GM21423 (cell line): Measurements from ENCODE around the gene ZBTB47.

Source experiments
- ATAC-seq: cut with Tn5 transposase; IDR thresholded peaks from one replicate; pipeline ENCODE4 v1.9.1; 2021; ENCODE audit warnings: mild to moderate bottlenecking, moderate library complexity; ENCODE audit not compliant: unreplicated experiment

Gene ZBTB47

DNA sequence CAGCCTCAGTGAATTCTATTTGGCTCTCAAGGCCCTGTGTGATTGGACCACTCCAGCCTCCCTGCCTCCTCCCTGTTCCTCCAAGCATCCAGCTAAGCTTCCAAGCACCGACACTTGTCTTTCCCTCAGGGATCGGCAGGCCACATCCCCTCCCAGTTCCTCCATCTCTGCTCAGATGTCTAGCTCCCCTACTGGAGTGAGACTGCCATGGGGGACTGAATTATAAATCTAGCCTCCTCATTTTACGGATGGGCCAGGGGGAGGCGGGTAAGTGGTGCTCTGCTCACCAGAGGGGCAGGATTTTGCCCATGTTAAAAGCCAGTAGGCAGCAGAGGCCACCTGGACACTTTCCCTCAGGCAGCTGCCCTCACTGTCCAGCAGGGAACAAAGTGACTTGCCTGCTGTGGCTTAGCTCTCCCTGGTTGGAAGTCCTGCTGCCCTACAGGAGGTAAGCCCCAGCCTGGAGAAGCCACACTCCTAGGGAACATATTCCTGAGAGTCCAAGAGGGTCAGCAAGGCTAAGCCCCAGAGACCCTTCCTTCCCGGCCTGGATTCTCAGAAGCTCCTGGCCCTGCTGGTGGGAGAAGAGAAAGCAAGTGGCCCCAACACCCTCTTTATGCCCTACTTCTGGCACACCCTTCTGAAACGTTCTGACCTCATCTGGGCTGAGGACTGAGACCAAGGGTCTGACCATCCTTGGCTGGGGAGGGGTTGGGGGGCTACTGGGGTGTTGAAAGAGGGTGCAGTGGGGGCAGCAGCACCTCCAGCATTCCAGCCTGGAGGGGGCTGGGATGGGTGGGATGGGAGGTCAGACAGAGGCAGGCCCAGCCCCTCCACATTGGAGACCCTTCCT, 58.2 kb downstream of the ZBTB47 start:
- no peak for ATAC-seq

DNA sequence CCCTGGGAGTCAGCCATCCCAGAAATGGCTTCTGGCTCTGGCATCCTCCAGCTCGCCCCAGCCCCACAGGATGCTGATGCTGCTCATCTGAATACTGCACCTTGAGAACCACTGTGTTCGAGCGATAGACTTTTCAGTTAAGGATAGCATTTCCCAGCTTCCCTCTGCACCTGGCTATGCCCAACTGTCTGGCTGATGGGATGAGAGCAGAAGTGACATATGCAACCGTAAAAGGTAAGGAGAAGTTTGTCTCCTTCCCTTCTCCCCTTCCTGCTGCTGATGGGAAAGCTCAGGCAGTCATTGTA, 58.8 kb downstream of the ZBTB47 start:
- no peak for ATAC-seq

DNA sequence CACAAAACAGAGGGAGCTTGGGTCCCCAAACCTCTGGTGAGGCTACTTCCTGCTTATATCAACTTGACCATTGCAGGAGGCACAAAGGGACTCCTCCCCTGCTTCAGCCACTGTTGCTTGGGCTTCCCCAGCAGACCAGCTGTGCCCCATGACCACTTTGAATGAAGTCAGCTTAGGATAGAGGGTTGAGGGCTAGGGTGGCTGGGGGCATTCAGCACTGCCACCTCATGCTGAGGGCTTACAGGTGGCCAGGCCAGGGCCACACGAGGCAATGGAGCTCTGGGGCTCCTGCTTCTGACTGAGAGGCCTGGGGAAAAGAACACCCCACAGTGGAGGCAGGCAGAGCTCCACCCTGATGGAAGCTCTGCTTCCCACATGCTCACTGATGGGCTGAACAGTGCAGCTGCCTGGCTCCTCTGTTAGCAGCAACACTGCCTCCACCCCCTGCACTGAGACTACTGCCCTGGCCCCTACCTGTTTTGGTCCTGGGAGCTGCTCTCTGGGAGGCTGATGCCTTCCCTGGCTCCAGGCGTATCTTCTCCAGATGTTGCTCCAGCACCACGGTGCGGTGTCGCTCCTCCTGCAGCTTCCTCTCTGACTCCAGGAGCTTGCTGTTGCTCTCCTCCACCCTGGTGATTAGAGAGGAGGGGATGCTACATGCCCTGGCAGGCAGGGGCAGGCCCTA, 59.3 kb downstream of the ZBTB47 start:
- no peak for ATAC-seq

DNA sequence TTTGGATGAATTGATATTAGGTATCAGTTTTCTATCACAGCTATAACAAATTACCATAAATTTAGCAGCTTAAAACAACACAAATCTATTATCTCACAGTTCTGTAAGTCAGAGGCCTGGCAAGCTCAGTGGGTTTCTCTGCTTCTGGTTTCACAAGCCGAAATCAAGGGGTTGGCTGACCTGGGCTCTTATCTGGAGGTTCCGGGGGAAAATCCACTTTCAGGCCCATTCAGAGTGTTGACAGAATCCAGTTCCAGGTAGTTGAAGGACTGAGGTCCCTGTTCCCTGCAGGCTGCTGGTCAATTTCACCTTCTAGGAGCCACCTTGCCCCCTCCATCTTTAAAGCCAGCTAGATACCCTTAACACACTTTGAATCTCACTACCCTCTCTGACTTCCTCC, 60.2 kb downstream of the ZBTB47 start:
- ATAC-seq: no peak

DNA sequence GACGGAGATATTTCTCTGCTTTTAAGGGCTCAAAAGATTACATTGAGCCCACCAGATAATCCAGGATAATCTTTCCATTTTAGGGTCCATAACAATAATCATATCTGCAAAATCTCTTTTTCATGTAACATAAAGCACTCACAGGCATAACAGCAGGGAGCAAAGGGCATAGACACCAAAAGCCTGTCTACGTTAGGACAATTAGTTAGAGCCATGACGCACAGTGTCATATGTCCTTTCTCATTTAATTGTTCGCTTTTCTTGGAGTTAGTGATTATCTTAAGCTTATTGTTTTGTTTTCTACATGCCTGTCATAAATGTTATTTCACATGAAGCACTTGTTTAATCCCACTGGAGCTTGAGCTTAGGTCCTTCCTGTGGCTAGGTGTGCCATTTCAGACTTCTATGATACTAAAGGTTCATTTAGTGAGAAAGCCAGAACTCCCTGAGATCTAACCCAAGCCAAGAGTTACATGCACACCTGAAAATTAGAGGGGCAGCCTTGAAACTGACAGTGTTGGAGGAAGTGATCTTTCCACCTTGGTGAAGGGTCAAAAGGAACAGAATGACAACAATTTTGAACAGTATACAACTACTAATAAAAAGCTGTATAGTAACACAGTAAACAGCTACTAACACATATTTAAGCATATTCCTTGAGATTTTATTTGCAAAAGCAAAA, 60.8 kb downstream of the ZBTB47 start:
- ATAC-seq: no peak
